HEK293T (cell line): ENCODE measurements around the gene GCNT3.

Source experiments
- CTCF ChIA-PET: fragments of 350-600 bp; formaldehyde crosslinking; extraction: SDS; loops from one replicate; lab custom pipeline; 2021; ENCODE audit warnings: antibody characterized with exemption, inconsistent platforms; lab: Yijun Ruan, JAX
- POLR2A ChIA-PET: fragments of 350-600 bp; formaldehyde crosslinking; extraction: SDS; loops from one replicate; lab custom pipeline; 2020; ENCODE audit warnings: antibody characterized with exemption, inconsistent platforms; lab: Yijun Ruan, JAX
- DNase-seq: peaks from one replicate; pipeline ENCODE4 v3.0.0; 2012; ENCODE audit warnings: mixed read lengths; ENCODE audit errors: extremely low spot score
- ARNT ChIP-seq: fragments of 450-650 bp; IDR thresholded peaks from 2 replicates; pipeline ENCODE4 v1.6.1; 2017; ENCODE audit warnings: mild to moderate bottlenecking
- BHLHE40 ChIP-seq: fragments of 450-650 bp; IDR thresholded peaks from 2 replicates; pipeline ENCODE4 v1.6.1; 2016; ENCODE audit warnings: mild to moderate bottlenecking, moderate library complexity, borderline replicate concordance
- CTBP1 ChIP-seq: fragments of 450-650 bp; IDR thresholded peaks from 2 replicates; pipeline ENCODE4 v1.6.1; 2016; ENCODE audit warnings: borderline replicate concordance
- ELF4 ChIP-seq: fragments of 450-650 bp; IDR thresholded peaks from 2 replicates; pipeline ENCODE4 v1.6.1; 2017; ENCODE audit warnings: antibody characterized with exemption
- FOXA1 ChIP-seq: fragments of 450-650 bp; IDR thresholded peaks from 2 replicates; pipeline ENCODE4 v1.6.1; 2016; ENCODE audit warnings: mild to moderate bottlenecking
- FOXK2 ChIP-seq: fragments of 450-650 bp; IDR thresholded peaks from 2 replicates; pipeline ENCODE4 v1.6.1; 2016; ENCODE audit warnings: mild to moderate bottlenecking
- FOXM1 ChIP-seq: fragments of 450-650 bp; IDR thresholded peaks from 2 replicates; pipeline ENCODE4 v1.6.1; 2017; ENCODE audit warnings: mild to moderate bottlenecking, borderline replicate concordance
- HDGF ChIP-seq: fragments of 450-650 bp; IDR thresholded peaks from 2 replicates; pipeline ENCODE4 v1.6.1; 2017; ENCODE audit warnings: antibody characterized with exemption, borderline replicate concordance
- L3MBTL2 ChIP-seq: fragments of 450-650 bp; conservative IDR thresholded peaks from 2 replicates; pipeline ENCODE4 v1.6.1; 2016; ENCODE audit warnings: mild to moderate bottlenecking
- LEF1 ChIP-seq: fragments of 450-650 bp; IDR thresholded peaks from 2 replicates; pipeline ENCODE4 v1.6.1; 2017; ENCODE audit warnings: mild to moderate bottlenecking, borderline replicate concordance
- NFRKB ChIP-seq: fragments of 450-650 bp; IDR thresholded peaks from 2 replicates; pipeline ENCODE4 v1.6.1; 2016; ENCODE audit warnings: mild to moderate bottlenecking, moderate library complexity
- SP1 ChIP-seq: fragments of 450-650 bp; IDR thresholded peaks from 2 replicates; pipeline ENCODE4 v1.6.1; 2017
- SUZ12 ChIP-seq: fragments of 450-650 bp; IDR thresholded peaks from 2 replicates; pipeline ENCODE4 v1.6.1; 2016; ENCODE audit warnings: mild to moderate bottlenecking
- TARDBP ChIP-seq: fragments of 450-650 bp; IDR thresholded peaks from 2 replicates; pipeline ENCODE4 v1.6.1; 2016
- ZNF384 ChIP-seq: fragments of 450-650 bp; IDR thresholded peaks from 2 replicates; pipeline ENCODE4 v1.6.1; 2016
- TF ChIP-seq, protein P1 (sequence below): fragments of 450-650 bp; IDR thresholded peaks from 2 replicates; pipeline ENCODE4 v1.6.1; 2016

GCNT3 gene

DNA sequence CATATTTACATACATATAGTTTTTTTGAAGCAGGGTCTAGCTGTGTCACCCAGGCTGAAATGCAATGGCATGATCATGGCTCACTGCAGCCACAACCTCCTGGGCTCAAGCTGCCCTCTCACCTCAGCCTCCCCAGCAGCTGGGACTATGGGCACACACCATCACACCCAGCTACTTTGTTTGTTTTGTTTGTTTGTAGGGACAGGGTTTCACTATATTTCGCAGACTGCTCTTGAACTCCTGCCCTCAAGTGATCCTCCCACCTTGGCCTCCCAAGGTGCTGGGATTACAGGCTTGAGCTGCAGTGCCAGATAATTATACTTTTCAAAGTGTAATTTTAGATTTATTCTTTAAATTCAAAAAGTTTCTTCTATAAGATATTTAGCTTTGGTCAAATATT, 35.5 kb downstream of the GCNT3 start:
- ChIA-PET CTCF (interaction anchor here (1.7 kb wide), 1 partner anchor 11 kb away, joined by 7 read pairs; the partner anchor contains the start of gene GTF2A2), POLR2A (interaction anchor here (1.3 kb wide), 1 partner anchor 10 kb away, joined by 3 read pairs; the partner anchor contains the start of gene GTF2A2)
- no peak for TF ChIP-seq FOXM1
- TF ChIP-seq NFRKB = no peak
- TF ChIP-seq TARDBP = no peak
- no peak for TF ChIP-seq ARNT
- TF ChIP-seq SUZ12 = no peak
- TF ChIP-seq, protein P1, sequence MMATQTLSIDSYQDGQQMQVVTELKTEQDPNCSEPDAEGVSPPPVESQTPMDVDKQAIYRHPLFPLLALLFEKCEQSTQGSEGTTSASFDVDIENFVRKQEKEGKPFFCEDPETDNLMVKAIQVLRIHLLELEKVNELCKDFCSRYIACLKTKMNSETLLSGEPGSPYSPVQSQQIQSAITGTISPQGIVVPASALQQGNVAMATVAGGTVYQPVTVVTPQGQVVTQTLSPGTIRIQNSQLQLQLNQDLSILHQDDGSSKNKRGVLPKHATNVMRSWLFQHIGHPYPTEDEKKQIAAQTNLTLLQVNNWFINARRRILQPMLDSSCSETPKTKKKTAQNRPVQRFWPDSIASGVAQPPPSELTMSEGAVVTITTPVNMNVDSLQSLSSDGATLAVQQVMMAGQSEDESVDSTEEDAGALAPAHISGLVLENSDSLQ = no peak
- TF ChIP-seq L3MBTL2 = no peak
- no peak for TF ChIP-seq ZNF384
- no peak for TF ChIP-seq SP1
- TF ChIP-seq FOXK2 = no peak
- no peak for TF ChIP-seq CTBP1
- no peak for DNase-seq

DNA sequence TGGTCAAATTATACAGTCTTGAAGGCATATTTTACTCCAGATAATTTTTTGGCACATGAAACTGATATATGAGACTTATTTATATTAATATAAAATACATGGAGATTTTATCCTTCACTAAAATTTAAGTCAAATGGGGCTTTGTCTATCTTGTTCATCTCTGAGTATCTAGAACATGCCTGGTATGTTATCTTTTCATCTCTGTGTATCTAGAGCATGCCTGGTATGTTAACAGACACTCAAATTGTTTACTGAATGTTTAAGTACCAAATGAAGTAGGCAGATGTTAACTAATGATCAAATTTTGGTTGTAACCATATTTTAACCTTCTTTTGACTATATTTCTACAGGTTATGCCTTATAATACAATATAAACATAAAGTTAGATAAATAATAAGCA, 38.0 kb downstream of the GCNT3 start:
- CTCF ChIA-PET = no interaction called here
- no peak for TF ChIP-seq SUZ12
- no peak for TF ChIP-seq SP1
- no peak for TF ChIP-seq FOXM1
- no peak for TF ChIP-seq ZNF384
- no peak for TF ChIP-seq L3MBTL2
- TF ChIP-seq ELF4 = no peak
- TF ChIP-seq LEF1 = no peak
- no peak for TF ChIP-seq ARNT
- no peak for TF ChIP-seq BHLHE40
- no peak for TF ChIP-seq NFRKB
- no peak for TF ChIP-seq TARDBP
- no peak for TF ChIP-seq FOXA1
- TF ChIP-seq FOXK2 = no peak
- no peak for TF ChIP-seq HDGF
- TF ChIP-seq CTBP1 = no peak
- TF ChIP-seq, protein P1 = no peak
- POLR2A ChIA-PET = interaction anchor here (1.0 kb wide), 1 partner anchor 8 kb away, joined by 4 read pairs; the partner anchor contains the start of gene GTF2A2
- no peak for DNase-seq

DNA sequence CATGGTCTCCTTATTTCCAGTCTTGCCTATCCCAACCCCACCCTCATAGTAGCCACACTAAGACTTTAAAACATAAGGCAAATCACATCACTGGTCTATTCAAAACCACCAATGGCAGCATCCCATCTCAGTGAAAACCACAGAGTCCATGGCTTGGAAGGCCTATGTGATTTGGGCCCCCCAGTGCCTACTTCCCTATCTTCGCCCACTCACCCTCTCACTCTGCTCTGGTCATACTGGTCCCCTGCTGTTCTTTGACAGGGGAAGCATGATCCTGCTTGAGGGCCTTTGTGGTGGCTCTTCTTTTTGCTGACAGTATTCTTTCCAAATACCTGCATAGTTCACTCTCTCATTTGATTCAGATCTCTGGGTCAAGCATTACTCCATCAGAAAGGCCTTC, 42.5 kb downstream of the GCNT3 start:
- CTCF ChIA-PET = no interaction called here
- no peak for DNase-seq
- TF ChIP-seq NFRKB (no peak), ZNF384 (no peak), ARNT (no peak), TARDBP (no peak), FOXA1 (no peak), FOXK2 (no peak), BHLHE40 (no peak), ELF4 (no peak), SP1 (no peak), CTBP1 (no peak), LEF1 (no peak), L3MBTL2 (no peak), FOXM1 (no peak), HDGF (no peak)
- TF ChIP-seq, protein P1 = no peak
- POLR2A ChIA-PET = no interaction called here

DNA sequence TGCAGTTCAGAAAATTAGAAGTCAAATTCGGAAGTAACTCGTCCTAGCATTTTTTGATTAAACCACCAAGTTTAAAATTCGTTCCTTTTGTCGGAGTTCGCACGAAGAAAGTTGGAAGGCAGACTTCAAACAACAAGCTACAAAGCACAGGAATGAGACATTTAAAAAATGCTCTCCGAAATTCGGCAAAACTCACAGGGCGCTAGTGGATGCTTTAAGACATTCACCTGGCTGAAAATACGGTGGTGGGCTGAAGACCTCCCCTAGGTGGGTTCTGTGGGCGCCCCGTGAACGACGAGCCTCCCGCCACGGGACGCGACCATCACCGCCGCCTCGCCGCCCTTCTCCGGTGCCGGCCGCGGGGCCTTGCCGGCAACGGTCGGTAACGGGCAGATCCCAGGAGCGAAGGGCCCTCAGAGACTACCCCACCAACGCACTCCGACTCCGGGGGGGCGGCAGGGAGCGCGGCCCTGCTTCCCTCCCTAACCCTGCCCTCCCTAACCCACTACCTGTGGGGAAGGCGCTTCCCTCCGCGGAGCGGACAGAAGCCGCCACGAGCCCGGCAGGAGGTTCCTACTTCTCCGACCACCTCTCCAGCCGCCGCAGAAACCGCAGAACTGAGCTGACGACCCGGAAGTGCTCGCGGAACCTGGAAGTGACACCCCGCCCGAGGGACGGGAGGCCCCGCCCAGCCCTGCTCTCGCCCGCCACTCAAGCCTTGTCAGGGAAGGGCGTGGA, 45.5 kb downstream of the GCNT3 start, which contains the start of gene GTF2A2:
Gene GTF2A2 (minus strand): TSS at position 619 of the 738 bp plus-strand sequence. CDS start 5,238 bp downstream, outside the sequence.
- ChIA-PET POLR2A (interaction anchor here (0.6 to 1.5 kb wide), 16 partner anchors 8 to 907 kb away, joined by 3 to 6 read pairs (median 3); partner anchors contain the start of gene BNIP2), CTCF (interaction anchor here (1.1 kb wide), 1 partner anchor 10 kb away, joined by 7 read pairs; no protein-coding TSS in a partner anchor)
- peak; percentile 88 for DNase-seq
- TF ChIP-seq ELF4 = peak; percentile 57
- TF ChIP-seq BHLHE40 = no peak
- TF ChIP-seq TARDBP = no peak
- peak; percentile 71 for TF ChIP-seq L3MBTL2
- TF ChIP-seq, protein P1 = peak; percentile 98
- TF ChIP-seq SUZ12 = no peak

DNA sequence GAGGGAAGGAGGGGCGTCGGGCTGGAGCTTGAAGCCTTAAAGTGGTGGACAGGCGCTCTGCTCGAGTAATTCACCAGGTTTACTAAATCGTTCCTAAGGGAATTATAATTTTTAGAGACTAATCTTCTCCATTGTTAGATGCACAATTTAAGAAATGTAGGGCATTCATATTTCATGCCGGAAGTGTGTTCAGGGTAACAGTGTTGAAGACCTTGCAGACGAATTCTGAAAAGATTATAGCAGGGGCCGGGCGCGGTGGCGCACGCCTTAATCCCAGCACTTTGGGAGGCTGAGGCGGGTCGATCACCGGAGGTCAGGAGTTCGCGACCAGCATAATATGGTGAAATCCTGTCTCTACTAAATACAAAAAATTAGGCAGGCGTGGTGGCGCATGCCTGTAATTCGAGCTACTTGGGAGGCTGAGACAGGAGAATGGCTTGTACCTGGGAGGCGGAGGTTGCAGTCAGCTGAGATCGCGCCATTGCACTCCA, 46.1 kb downstream of the GCNT3 start:
- ChIA-PET CTCF (interaction anchor here (0.6 to 1.1 kb wide), 3 partner anchors 11 to 746 kb away, joined by 3 to 7 read pairs (median 3); no protein-coding TSS in a partner anchor), POLR2A (interaction anchor here (0.6 to 1.5 kb wide), 16 partner anchors 9 to 908 kb away, joined by 3 to 6 read pairs (median 3); partner anchors contain the start of genes ANXA2 and BNIP2)
- DNase-seq = no peak
- TF ChIP-seq ZNF384 (0 out of 2 replicates have a peak, but pooled peaks have one; percentile 45), BHLHE40 (no peak), FOXK2 (no peak), CTBP1 (no peak)
